ENCODE data around the gene PSMB7.

Gene PSMB7

GRCh38 chr9:124454791-124455443 lies 39.7 kb upstream of the PSMB7 start:
- no peak for TF ChIP-seq CTCF (IDR thresholded peaks at IDR 0.05)

GRCh38 chr9:124454296-124454695 lies 39.1 kb upstream of the PSMB7 start:
- TF ChIP-seq CTCF (IDR thresholded peaks at IDR 0.05), result no peak

GRCh38 chr9:124453586-124454191 lies 38.4 kb upstream of the PSMB7 start:
- TF ChIP-seq CTCF (IDR thresholded peaks at IDR 0.05), result no peak

- no peak for TF ChIP-seq CTCF (IDR thresholded peaks at IDR 0.05)
These were observed 37.8 kb upstream of the PSMB7 start for GRCh38 chr9:124452841-124453585.

GRCh38 chr9:124452326-124452725 lies 37.1 kb upstream of the PSMB7 start:
- no peak for TF ChIP-seq CTCF (IDR thresholded peaks at IDR 0.05)

GRCh38 chr9:124450931-124451661 lies 35.9 kb upstream of the PSMB7 start:
- no peak for TF ChIP-seq CTCF (IDR thresholded peaks at IDR 0.05)

- no peak for TF ChIP-seq CTCF (IDR thresholded peaks at IDR 0.05)
These were observed 35.1 kb upstream of the PSMB7 start, which contains the start of gene ADGRD2 for GRCh38 chr9:124450241-124450924. Gene ADGRD2, plus strand, starts transcription at chr9:124450451. Its CDS starts 1,216 bp downstream, at chr9:124451667.

Measured in LNCAP (cell line).